ENCODE data around the gene CCT6A.

DNA sequence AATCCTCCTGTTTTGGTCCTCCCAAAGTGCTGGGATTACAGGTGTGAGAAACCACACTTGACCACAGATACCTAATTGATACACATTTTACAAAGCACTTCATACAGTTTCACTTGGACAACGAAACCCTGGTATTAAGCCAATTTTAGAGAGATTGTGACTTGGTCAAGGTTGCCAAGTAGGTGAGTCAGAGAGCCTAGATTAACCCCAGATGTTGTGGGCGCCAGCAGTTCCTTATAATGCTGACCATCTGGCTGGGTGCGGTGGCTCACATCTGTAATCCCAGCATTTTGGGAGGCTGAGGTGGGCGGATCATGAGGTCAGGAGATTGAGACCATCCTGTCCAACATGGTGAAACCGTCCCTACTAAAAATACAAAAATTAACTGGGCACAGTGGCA, 46.1 kb downstream of the CCT6A start:
- TF ChIP-seq CTCF (IDR thresholded peaks at IDR 0.05) = no peak
- TF ChIP-seq EZH2 (IDR thresholded peaks at IDR 0.05; ENCODE audit: borderline replicate concordance, insufficient read depth, low read depth, low read length, poor library complexity, severe bottlenecking) = no peak

Measured in B cell (primary cell).